Dermis blood vessel endothelial cell (primary cell): ENCODE data around the gene NRXN3. TPM values are rescaled to one million over a fixed set of nuclear protein-coding genes. Genes with fewer than 3 reads are reported as not detected.

Source experiments
- DNase-seq: peaks from one replicate; pipeline ENCODE4 v3.0.0; 2010
- total RNA-seq: library from RNA; depleted of rRNA; stranded (reverse); fragments of >200 nt; gene quantifications from 2 replicates; pipeline ENCODE4 v1.2.3, GENCODE V29; 2014

NRXN3 gene
- total RNA-seq, 1 donor from 2014 or later: under 0.01 TPM

GRCh38 chr14:79442786-79443185 is 1272.6 kb downstream of the NRXN3 start:
- no peak for DNase-seq

- DNase-seq: no peak
Observed at GRCh38 chr14:79443602-79444001, 1273.4 kb downstream of the NRXN3 start.

GRCh38 chr14:79448960-79449359 is 1278.8 kb downstream of the NRXN3 start:
- no peak for DNase-seq

- no peak for DNase-seq
Observed at GRCh38 chr14:79451601-79452000, 1281.4 kb downstream of the NRXN3 start.

GRCh38 chr14:79453276-79453675 is 1283.1 kb downstream of the NRXN3 start:
- no peak for DNase-seq

GRCh38 chr14:79464468-79464867 is 1294.3 kb downstream of the NRXN3 start:
- DNase-seq: no peak

GRCh38 chr14:79465651-79466050 is 1295.5 kb downstream of the NRXN3 start:
- DNase-seq: no peak

GRCh38 chr14:79466938-79467527 is 1296.9 kb downstream of the NRXN3 start:
- DNase-seq: no peak

- DNase-seq: no peak
Observed at GRCh38 chr14:79467835-79468234, 1297.7 kb downstream of the NRXN3 start.

GRCh38 chr14:79468486-79468885 is 1298.3 kb downstream of the NRXN3 start:
- no peak for DNase-seq

GRCh38 chr14:79473651-79474050 is 1303.5 kb downstream of the NRXN3 start:
- no peak for DNase-seq

GRCh38 chr14:79475887-79476532 is 1305.8 kb downstream of the NRXN3 start:
- no peak for DNase-seq

- no peak for DNase-seq
Observed at GRCh38 chr14:79476552-79476951, 1306.4 kb downstream of the NRXN3 start.

- DNase-seq: no peak
Observed at GRCh38 chr14:79480212-79480611, 1310.0 kb downstream of the NRXN3 start.

GRCh38 chr14:79482825-79483224 is 1312.7 kb downstream of the NRXN3 start:
- no peak for DNase-seq

GRCh38 chr14:79483477-79484388 is 1313.6 kb downstream of the NRXN3 start:
- no peak for DNase-seq

- no peak for DNase-seq
Observed at GRCh38 chr14:79487632-79488031, 1317.5 kb downstream of the NRXN3 start.

- DNase-seq: no peak
Observed at GRCh38 chr14:79491161-79491560, 1321.0 kb downstream of the NRXN3 start.

- DNase-seq: no peak
Observed at GRCh38 chr14:79493081-79493645, 1323.0 kb downstream of the NRXN3 start.

GRCh38 chr14:79496701-79497100 is 1326.5 kb downstream of the NRXN3 start:
- no peak for DNase-seq

- DNase-seq: no peak
Observed at GRCh38 chr14:79500489-79500888, 1330.3 kb downstream of the NRXN3 start.

- DNase-seq: no peak
Observed at GRCh38 chr14:79502136-79502750, 1332.1 kb downstream of the NRXN3 start.

- DNase-seq: no peak
Observed at GRCh38 chr14:79502751-79503148, 1332.6 kb downstream of the NRXN3 start.
